ENCODE results near the gene SPINK5. TPM values are rescaled to one million over a fixed set of nuclear protein-coding genes. Genes with fewer than 3 reads are reported as not detected.

SPINK5 gene
- total RNA-seq, 4 donors from 2014 or later = 0.94 to 47.0 (median 1.6) TPM

- Histone ChIP-seq H3K36me3 (no peaks in the 10 kb centered on the region), H3K27me3 (no peaks in the 10 kb centered on the region), H3K4me3 (no peak overlapping the region), H3K27ac (no peak overlapping the region), H3K9me3 (no peaks in the 10 kb centered on the region), H3K4me1 (no peaks in the 10 kb centered on the region)
- no peak for TF ChIP-seq POLR2AphosphoS5 (IDR thresholded peaks at IDR 0.05)
- TF ChIP-seq POLR2A (IDR thresholded peaks at IDR 0.05) = no peak
- no peak for TF ChIP-seq EP300 (IDR thresholded peaks at IDR 0.05)
- TF ChIP-seq CTCF (IDR thresholded peaks at IDR 0.05) = no peak
- WGBS, 2 donors (ENCODE audit: low coverage in 1 of 2) = 41 to 54% methylated on average over 2 of the region's 2 CpGs
- ATAC-seq = no peak
Observed at GRCh38 chr5:148172377-148172776, 108.6 kb downstream of the SPINK5 start.

- H3K27ac ChIP-seq = no peak overlapping the region
- no peak for ATAC-seq
- H3K36me3 ChIP-seq = no peaks in the 10 kb centered on the region
- H3K27me3 ChIP-seq = no peaks in the 10 kb centered on the region
- TF ChIP-seq CTCF (IDR thresholded peaks at IDR 0.05) = no peak
- no peak for TF ChIP-seq EP300 (IDR thresholded peaks at IDR 0.05)
- TF ChIP-seq POLR2A (IDR thresholded peaks at IDR 0.05) = no peak
- no peak for TF ChIP-seq POLR2AphosphoS5 (IDR thresholded peaks at IDR 0.05)
- H3K9me3 ChIP-seq = no peaks in the 10 kb centered on the region
- no peaks in the 10 kb centered on the region for H3K4me1 ChIP-seq
- WGBS, 2 donors (ENCODE audit: low coverage in 1 of 2) = 23 to 49% methylated on average over 2 of the region's 2 CpGs
- no peak overlapping the region for H3K4me3 ChIP-seq
Observed at GRCh38 chr5:148176480-148176879, 112.7 kb downstream of the SPINK5 start.

GRCh38 chr5:148177207-148177606, 113.4 kb downstream of the SPINK5 start:
- H3K9me3 ChIP-seq = no peaks in the 10 kb centered on the region
- TF ChIP-seq EP300 (IDR thresholded peaks at IDR 0.05) (no peak), POLR2A (IDR thresholded peaks at IDR 0.05) (no peak), POLR2AphosphoS5 (IDR thresholded peaks at IDR 0.05) (no peak), CTCF (IDR thresholded peaks at IDR 0.05) (no peak)
- ATAC-seq = no peak
- no peaks in the 10 kb centered on the region for H3K27me3 ChIP-seq
- no peaks in the 10 kb centered on the region for H3K36me3 ChIP-seq
- WGBS, 2 donors (ENCODE audit: low coverage in 1 of 2) = 47 to 75% methylated on average over 1 of the region's 1 CpG
- H3K4me3 ChIP-seq = no peak overlapping the region
- H3K4me1 ChIP-seq = no peaks in the 10 kb centered on the region
- no peak overlapping the region for H3K27ac ChIP-seq

- no peak overlapping the region for H3K4me3 ChIP-seq
- no peaks in the 10 kb centered on the region for H3K36me3 ChIP-seq
- no peaks in the 10 kb centered on the region for H3K27me3 ChIP-seq
- WGBS, 2 donors (ENCODE audit: low coverage in 1 of 2) = 25 to 28% methylated on average over 3 of the region's 3 CpGs
- no peak for ATAC-seq
- H3K27ac ChIP-seq = no peak overlapping the region
- TF ChIP-seq CTCF (IDR thresholded peaks at IDR 0.05) (peak; percentile 32 to 62 (median 60)), EP300 (IDR thresholded peaks at IDR 0.05) (no peak)
- H3K9me3 ChIP-seq = no peaks in the 10 kb centered on the region
- H3K4me1 ChIP-seq = no peaks in the 10 kb centered on the region
Observed at GRCh38 chr5:148179234-148179824, 115.5 kb downstream of the SPINK5 start.

- Histone ChIP-seq H3K4me3 (no peak overlapping the region), H3K27ac (no peak overlapping the region), H3K27me3 (no peaks in the 10 kb centered on the region), H3K9me3 (no peaks in the 10 kb centered on the region), H3K36me3 (no peaks in the 10 kb centered on the region), H3K4me1 (no peaks in the 10 kb centered on the region)
- TF ChIP-seq POLR2A (IDR thresholded peaks at IDR 0.05) = no peak
- TF ChIP-seq CTCF (IDR thresholded peaks at IDR 0.05) = no peak
- TF ChIP-seq EP300 (IDR thresholded peaks at IDR 0.05) = no peak
- no peak for TF ChIP-seq POLR2AphosphoS5 (IDR thresholded peaks at IDR 0.05)
- ATAC-seq = peak; percentile 13
- WGBS, 2 donors (ENCODE audit: low coverage in 1 of 2) = 61 to 81% methylated on average over 3 of the region's 3 CpGs
Observed at GRCh38 chr5:148186248-148187003, 122.6 kb downstream of the SPINK5 start.
